Hindlimb muscle (tissue), 1 donor: ENCODE data around the gene SCGB1C1. TPM values are rescaled to one million over a fixed set of nuclear protein-coding genes. Genes with fewer than 3 reads are reported as not detected.

ENCODE experiments used
- polyA plus RNA-seq: library from polyadenylated mRNA; unstranded; fragments of 120-200 nt; gene quantifications from one replicate; pipeline ENCODE4 v1.2.1, GENCODE V29; 2013; ENCODE audit not compliant: insufficient read length

Gene SCGB1C1
- polyA plus RNA-seq, 1 donor = not detected

Other genes starting within 250 kb of the SCGB1C1 start
- 35.6 TPM for gene BET1L, start 14.3 kb downstream of the SCGB1C1 start, polyA plus RNA-seq
- gene RIC8A, start 14.6 kb downstream of the SCGB1C1 start, polyA plus RNA-seq = 71.3 TPM
- 25.5 TPM for gene SIRT3, start 43.3 kb downstream of the SCGB1C1 start, polyA plus RNA-seq
- gene PSMD13, start 43.9 kb downstream of the SCGB1C1 start, polyA plus RNA-seq = 87.5 TPM
- not detected for gene NLRP6, start 85.3 kb downstream of the SCGB1C1 start, polyA plus RNA-seq
- 15.6 TPM for gene PGGHG, start 96.0 kb downstream of the SCGB1C1 start, polyA plus RNA-seq
- gene IFITM5, start 106.4 kb downstream of the SCGB1C1 start, polyA plus RNA-seq = not detected
- gene IFITM2, start 114.7 kb downstream of the SCGB1C1 start, polyA plus RNA-seq = 79.2 TPM
- gene IFITM1, start 121.0 kb downstream of the SCGB1C1 start, polyA plus RNA-seq = 30.5 TPM
- 368 TPM for gene IFITM3, start 127.8 kb downstream of the SCGB1C1 start, polyA plus RNA-seq
- 12.4 TPM for gene B4GALNT4, start 176.4 kb downstream of the SCGB1C1 start, polyA plus RNA-seq
- 0.36 TPM for gene PKP3, start 201.1 kb downstream of the SCGB1C1 start, polyA plus RNA-seq
- 19.1 TPM for gene SIGIRR, start 221.9 kb downstream of the SCGB1C1 start, polyA plus RNA-seq
- gene ANO9, start 248.9 kb downstream of the SCGB1C1 start, polyA plus RNA-seq = 0.53 TPM